GM18517 (cell line): ENCODE data around the gene MKRN3.
"Not testable (repeated sequence)": the region's sequence is repeated elsewhere in the genome, so short reads cannot be mapped to it uniquely, and the experiment has no call there.

Experiments
- ATAC-seq: cut with Tn5 transposase; IDR thresholded peaks from one replicate; pipeline ENCODE4 v1.9.1; 2021; ENCODE audit warnings: mild to moderate bottlenecking, moderate library complexity; ENCODE audit not compliant: unreplicated experiment

The MKRN3 gene

GRCh38 chr15:23588268-23588667, 22.8 kb downstream of the MKRN3 start:
- ATAC-seq: no peak

DNA sequence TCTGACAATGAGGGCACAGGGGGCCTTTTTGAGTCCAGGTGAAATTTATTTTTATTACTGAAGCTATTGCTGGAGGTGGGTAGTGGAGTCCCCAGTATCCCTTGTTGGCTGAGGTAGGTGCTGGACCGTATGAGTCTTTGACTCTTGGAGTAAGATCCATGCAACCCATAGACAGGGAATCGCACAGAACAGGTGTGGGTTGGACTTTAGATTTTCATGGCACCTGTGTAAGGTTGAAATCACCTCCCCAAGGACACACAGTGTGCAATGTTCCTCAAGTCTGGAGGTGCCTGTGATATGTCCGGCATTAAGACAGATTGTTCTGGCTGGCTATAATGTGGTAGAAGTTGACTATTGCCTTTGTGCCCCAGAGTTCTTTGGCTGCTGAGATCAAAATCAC, 23.5 kb downstream of the MKRN3 start:
- no peak for ATAC-seq

DNA sequence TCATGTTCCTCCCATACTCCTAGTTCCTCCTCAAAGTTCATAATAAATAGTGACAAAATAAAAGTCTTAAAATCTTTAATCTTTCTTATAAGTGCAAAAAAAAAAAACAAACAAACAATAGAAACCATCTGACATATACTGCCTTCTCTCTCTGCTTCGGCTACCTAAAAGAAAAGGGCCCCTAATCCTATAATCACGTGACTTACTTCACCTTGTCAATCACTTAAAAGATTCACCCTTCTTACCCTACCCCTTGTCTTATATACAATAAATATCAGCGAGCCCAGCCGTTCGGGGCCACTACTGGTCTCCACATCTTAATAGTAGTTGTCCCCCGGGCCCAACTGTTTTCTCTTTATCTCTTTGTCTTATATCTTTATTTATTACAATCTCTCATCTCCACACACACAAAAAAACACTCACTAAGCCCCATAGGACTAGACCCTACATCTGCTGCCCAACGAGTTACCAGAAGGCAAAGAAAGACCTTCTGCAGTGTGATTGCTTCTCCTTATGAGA, 28.8 kb downstream of the MKRN3 start:
- no peak for ATAC-seq

GRCh38 chr15:23595368-23595767, 29.9 kb downstream of the MKRN3 start:
- ATAC-seq: no peak

GRCh38 chr15:23596736-23597135, 31.3 kb downstream of the MKRN3 start:
- ATAC-seq: no peak

GRCh38 chr15:23597278-23597677, 31.8 kb downstream of the MKRN3 start:
- not testable (repeated sequence) for ATAC-seq

GRCh38 chr15:23599053-23599452, 33.6 kb downstream of the MKRN3 start:
- no peak for ATAC-seq

DNA sequence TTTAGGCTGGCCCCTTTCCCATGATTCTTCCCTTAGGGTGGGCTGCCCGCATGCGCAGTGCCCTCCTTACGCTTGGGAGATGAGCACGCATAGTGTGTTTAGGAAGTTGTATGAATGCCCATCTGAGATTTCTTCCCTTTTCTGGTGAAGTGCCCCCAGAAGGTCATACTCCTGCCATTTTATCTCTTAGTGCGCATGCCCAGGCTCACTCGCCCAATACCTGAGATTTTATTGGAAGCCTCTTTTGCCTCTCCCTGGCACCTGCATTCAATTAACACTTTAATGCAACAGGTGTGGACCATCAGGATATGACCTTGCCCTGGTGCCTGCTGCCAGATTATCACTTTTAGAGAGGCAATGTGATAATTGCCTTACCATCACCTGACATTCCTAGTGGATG, 36.6 kb downstream of the MKRN3 start:
- no peak for ATAC-seq

DNA sequence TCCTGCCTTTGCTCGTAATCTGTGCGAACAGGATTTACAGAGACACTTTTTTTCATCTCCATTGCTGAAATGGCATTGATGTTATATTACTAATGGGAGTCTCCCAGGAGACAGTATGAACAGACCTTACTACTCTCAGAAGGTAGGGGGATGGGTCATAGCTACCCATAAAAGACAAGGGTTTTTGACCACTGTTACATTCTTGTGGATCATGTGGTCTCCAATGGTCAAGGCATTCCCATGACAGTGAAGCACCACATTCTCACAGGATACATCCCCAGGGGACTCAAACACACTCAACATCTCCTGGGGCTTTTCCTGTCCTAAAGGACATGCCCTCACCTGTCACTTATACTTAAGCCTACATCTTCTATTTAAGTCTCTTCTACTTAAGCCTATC, 40.8 kb downstream of the MKRN3 start:
- no peak for ATAC-seq

GRCh38 chr15:23616536-23616935, 51.1 kb downstream of the MKRN3 start:
- ATAC-seq: no peak
